GM21786 (cell line): ENCODE results near the gene PLEK.
"Not testable (repeated sequence)": the region's sequence is repeated elsewhere in the genome, so short reads cannot be mapped to it uniquely, and the experiment has no call there.

Experiments used
- ATAC-seq: cut with Tn5 transposase; IDR thresholded peaks from one replicate; pipeline ENCODE4 v1.9.1; 2021; ENCODE audit not compliant: unreplicated experiment

The PLEK gene

GRCh38 chr2:68438455-68439303 lies 73.6 kb downstream of the PLEK start:
- ATAC-seq, result no peak

- peak; percentile 99 for ATAC-seq
These were observed 76.3 kb downstream of the PLEK start for GRCh38 chr2:68441179-68441993.

- ATAC-seq, result no peak
These were observed 76.9 kb downstream of the PLEK start for GRCh38 chr2:68441994-68442322.

- not testable (repeated sequence) for ATAC-seq
These were observed 81.3 kb downstream of the PLEK start for GRCh38 chr2:68446425-68446824.
